NCI-H748 treated with DMSO at 0.1 percent for 48 hours (cell line): Measurements from ENCODE around the gene CRB2.

Experiments used
- DNase-seq: peaks from one replicate; lab custom pipeline; 2025; lab: John Stamatoyannopoulos, UW

CRB2 gene

DNA sequence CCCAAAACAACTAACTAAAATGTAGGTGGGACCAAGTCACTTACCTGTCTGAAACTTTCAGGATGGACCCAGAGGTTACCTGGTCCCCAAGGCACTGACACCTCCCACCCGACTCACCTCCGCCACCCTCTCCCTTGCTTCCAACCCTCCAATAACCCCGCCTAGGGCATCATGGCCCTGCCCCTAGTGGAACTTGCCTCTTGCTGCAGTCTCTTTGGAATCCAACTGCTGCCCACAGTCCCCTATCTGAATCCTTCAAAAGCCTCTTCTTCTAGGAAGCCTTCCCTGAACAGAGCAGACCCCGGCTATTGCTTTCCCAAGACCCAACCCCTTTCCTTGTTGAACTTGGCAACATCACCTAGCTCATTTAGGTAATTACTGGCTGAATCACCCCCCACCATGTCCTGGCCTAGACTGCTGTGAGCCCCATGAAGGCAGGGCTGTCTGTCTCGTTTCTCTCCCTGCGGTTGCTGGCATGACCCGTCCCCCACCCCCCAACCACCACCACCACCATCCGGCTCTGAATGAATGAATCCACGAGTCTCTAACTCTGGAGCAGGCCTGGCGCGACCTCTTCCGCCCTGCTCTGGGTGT is 9.4 kb downstream of the CRB2 start:
- DNase-seq: no peak

DNA sequence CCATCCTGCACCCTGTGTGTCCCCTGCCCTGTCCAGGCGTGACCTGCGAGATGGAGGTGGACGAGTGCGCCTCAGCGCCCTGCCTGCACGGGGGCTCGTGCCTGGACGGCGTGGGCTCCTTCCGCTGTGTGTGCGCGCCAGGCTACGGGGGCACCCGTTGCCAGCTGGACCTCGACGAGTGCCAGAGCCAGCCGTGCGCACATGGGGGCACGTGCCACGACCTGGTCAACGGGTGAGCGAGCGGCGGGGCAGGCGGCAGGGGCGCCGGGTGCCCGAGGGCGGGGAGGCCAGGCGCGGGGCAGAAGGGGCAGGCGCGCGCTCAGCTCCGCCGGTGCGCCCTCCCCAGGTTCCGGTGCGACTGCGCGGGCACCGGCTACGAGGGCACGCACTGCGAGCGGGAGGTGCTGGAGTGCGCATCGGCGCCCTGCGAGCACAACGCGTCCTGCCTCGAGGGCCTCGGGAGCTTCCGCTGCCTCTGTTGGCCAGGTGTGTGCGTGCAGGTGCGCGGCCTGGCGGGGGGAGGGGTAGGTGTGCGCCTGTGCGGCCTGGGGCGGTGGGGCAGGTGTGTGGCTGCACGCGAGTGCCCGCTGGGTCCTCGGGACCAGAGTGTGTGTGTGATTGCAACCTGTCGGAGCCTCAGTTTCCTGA is 10.0 kb downstream of the CRB2 start:
- no peak for DNase-seq

DNA sequence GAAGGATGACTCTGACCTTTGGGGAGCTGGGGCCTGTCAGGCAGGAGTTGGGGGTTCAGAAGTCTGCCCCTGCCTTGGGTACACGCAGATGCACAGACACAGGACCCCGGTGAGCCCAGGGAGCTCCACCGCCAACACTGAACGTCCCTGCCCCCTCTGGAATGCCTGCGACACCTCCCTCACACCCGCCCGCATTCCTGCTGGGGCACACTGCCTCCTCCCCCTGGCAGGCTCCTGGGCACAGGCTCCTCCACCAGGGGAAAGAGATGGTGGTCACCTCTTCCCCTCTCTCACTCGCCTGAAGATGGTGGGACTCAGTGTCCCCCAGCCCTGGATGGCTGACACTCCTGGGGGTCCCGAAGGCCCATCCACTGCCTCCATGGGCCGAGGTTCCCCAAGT is 12.0 kb downstream of the CRB2 start:
- no peak for DNase-seq

DNA sequence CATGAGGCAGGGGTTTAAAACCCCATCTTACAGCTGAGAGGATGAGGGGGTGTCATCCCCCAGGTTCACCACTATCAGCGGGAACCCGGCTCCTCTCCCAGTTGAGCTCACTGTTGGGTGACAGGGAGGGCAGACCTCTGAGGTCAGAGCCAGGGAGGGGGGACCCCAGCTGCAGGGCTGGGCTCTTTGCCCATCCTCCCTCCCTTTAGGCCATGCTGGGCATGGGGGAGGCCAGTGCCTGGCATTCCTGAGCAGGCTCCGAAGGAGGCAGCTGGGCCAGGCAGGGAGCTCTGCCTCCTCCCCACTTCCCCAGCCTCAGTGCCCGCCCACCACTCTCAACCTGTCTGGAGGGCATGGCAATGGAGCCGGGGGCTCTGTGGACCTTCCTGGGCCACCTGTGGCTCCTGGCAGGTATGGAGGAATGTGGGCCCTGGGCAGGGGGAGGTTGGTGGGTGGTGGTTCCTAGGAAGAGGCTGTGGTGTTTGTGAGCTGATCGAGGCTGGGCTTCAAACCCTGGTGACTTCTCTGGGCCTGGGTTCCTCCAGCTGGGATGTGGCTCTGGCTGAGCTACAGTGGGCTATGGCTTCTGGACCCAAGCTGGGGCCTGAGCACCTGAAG is 12.6 kb downstream of the CRB2 start:
- no peak for DNase-seq

DNA sequence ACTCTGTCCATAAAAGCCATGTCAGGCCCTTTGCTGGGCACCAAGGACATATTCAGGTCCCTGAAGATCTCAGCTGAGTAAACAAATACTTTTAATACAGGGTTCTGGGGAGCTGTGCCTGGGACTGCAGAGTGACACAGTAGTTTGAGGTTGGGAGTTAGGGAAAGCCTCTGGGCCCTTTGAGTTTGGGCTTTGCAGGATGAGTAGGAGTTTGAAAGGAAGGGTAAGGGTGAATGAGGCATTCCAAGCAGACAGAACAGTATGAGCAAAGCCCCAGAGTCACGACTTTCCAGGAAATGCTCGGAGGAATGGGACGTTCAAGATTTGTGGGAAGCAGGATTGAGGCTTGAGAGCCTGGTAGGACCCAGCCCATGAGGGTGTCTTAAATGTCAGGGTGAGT is 13.3 kb downstream of the CRB2 start:
- DNase-seq: no peak

- no peak for DNase-seq
Measured at GRCh38 chr9:123370108-123370507, 14.1 kb downstream of the CRB2 start.

DNA sequence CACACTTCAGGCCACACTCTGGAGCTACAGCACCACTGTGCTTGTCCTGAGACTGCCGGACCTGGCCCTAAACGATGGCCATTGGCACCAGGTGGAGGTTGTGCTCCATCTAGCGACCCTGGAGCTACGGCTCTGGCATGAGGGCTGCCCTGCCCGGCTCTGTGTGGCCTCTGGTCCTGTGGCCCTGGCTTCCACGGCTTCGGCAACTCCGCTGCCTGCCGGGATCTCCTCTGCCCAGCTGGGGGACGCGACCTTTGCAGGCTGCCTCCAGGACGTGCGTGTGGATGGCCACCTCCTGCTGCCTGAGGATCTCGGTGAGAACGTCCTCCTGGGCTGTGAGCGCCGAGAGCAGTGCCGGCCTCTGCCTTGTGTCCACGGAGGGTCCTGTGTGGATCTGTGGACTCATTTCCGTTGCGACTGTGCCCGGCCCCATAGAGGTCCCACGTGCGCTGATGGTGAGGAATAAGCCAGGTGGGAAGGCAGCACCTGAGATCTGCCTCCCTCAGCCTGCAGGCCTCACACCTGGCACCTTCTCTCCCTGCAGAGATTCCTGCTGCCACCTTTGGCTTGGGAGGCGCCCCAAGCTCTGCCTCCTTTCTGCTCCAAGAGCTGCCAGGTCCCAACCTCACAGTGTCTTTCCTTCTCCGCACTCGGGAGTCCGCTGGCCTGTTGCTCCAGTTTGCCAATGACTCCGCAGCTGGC is 14.7 kb downstream of the CRB2 start:
- no peak for DNase-seq

DNA sequence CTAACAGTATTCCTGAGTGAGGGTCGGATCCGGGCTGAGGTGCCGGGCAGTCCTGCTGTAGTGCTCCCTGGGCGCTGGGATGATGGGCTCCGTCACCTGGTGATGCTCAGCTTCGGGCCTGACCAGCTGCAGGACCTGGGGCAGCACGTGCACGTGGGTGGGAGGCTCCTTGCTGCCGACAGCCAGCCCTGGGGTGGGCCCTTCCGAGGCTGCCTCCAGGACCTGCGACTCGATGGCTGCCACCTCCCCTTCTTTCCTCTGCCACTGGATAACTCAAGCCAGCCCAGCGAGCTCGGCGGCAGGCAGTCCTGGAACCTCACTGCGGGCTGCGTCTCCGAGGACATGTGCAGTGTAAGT is 15.2 kb downstream of the CRB2 start:
- no peak for DNase-seq

DNA sequence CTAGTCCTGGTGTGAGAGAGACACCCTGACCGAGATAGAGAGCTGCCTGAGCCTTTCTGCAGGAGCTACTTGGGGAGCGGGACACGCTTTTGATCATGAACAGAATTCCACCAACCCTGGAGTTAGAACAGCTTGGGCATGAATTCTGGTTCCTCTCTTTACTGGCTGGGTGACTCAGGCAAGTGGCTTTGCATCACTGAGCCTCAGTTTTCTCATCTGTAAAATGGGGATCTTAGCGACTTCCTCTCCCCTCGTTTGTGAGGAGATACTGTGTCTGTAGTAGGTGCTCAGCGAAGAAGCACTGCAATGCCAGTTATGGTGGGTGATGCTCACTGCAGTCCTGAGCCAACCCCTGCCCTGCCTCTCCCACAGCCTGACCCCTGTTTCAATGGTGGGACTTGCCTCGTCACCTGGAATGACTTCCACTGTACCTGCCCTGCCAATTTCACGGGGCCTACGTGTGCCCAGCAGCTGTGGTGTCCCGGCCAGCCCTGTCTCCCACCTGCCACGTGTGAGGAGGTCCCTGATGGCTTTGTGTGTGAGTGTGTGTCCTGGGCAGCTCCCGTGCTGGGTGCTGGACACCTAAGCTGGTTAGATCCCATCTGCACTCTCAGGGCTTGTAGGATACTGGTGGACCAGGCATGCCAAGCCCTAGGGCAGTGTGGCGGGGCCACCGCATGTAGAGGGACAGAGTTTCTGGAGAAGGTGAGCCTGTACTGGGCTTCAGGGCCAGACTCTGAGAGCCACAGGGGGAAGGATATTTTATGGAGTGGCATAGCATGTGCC is 16.0 kb downstream of the CRB2 start:
- no peak for DNase-seq

DNA sequence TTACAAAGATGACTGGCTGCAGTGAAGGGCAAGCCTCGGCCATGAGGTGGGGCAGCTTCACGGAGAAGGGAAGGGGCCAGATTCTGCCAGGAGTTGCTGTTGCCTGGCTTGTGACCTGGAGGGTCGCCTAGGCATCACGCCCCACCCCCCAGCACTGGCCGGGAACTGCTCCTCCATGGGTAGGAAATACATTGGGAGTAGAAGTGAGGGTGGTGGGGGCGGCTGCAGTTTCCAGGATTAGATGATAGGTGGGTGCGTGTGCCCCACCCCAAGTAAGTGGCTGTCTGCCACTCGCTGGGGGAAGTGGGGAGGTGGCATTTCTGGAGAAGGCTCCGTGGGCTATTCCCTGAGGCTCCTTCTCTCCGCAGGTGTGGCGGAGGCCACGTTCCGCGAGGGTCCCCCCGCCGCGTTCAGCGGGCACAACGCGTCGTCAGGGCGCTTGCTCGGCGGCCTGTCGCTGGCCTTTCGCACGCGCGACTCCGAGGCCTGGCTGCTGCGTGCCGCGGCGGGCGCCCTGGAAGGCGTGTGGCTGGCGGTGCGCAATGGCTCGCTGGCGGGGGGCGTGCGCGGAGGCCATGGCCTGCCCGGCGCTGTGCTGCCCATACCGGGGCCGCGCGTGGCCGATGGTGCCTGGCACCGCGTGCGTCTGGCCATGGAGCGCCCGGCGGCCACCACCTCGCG is 16.9 kb downstream of the CRB2 start:
- DNase-seq: no peak

- DNase-seq: no peak
Measured at GRCh38 chr9:123373447-123373923, 17.5 kb downstream of the CRB2 start.

- no peak for DNase-seq
Measured at GRCh38 chr9:123373946-123374345, 17.9 kb downstream of the CRB2 start.

DNA sequence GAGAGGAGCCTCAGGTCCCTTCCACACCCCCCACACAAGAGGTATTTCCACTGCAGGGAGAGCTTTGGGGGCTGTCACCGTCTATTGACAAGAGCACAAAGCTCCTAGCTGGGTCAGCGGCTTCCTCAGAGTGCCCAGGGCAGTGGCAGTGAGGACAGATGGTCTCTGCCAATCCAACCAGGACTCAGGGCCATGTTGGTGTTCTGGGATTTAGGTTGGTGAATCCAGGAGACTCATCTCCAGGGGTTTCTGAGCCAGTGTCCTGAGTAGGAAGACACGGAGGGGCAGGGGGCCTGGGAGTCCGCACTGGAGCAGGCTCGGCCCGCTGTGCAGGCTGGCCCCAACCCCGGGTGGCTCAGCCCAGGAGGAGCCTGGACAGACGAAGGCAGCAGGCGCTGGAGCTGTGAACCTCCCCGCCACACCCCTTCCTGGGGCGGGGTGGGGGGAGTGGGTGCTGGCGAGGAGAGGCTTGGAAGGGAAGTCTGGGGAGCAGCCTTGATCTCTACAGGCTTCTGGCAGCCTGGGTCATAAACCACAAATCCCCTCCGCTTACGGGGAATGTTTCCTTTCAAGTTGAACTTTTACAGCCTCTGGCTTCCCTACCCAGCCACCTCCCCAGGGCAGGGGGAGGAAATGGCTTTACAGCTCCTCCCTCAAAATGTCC is 19.6 kb downstream of the CRB2 start:
- DNase-seq: no peak

GRCh38 chr9:123376218-123377071 is 20.4 kb downstream of the CRB2 start:
- DNase-seq: no peak

DNA sequence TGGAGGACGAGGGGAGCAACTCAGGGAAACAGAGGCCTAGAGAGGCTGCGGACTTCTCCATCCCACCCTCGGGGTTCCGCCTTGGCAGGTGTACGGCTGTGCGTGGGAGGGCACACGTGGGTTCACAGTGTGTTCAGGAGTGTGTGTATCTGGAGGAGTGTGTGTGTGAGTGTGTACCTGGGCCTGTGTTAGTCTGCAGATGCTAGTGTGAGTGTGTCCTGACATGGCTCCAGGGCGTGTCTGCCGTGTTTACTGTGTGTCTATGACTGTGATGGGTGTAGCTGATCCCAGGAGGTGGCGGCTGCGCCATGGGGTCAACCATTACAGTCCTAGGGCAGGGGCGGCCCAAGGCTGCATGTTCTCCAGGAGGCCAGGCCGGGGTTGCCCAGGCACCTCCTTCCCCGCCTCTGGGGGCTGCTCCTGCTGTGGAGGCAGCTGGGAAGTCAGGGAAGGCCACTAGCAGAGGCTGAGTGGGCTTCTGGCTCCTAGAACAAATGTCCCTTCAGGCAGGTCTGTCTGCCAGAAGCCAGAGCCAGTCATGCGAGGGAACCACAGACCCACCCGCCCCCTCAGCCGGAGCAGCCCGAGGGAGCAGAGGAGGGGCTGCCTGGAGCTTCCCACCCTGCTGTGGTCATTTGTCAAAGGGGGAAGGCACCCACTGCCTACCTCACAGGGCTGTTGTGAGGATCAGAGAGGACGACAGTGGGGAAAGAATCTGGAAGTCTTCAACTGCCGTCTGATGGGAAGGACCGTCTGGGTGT is 21.4 kb downstream of the CRB2 start:
- no peak for DNase-seq

GRCh38 chr9:123378025-123378424 is 22.0 kb downstream of the CRB2 start:
- no peak for DNase-seq

DNA sequence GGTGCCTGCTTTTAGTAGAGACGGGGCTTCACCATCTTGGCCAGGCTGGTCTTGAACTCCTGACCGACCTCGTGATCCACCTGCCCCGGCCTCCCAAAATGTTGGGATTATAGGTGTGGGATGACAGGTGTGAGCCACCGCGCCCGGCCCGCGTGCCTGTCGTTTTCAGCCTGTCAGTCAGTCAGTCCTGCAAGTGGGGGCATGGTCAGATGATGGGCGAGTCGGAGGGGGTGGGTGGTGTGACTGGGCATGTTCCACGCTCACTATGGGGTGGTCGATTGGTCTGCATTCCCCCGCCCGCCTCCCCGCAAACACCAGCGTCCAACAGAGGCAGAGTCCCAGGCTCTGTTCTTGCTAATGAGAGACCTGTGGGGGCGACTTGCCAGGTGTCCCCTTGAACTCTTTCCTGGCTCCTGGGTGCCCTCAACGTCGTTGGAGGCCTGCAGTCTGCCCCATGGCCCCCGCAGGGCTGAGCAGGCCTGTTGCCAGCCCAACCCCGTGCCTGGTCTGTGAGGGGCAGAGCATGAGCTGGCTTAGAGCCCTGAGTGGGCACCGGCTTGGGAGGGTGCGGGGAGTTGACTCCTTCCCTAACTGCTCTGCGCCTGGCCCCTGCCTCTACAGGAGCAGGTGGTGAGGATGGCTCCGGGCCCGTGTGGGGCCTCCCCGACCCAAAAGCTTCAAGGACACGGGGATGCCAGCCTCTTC is 23.1 kb downstream of the CRB2 start:
- no peak for DNase-seq

GRCh38 chr9:123380852-123381705 is 25.1 kb downstream of the CRB2 start:
- DNase-seq: no peak
